Mucosa of descending colon (tissue), 3 donors: ENCODE measurements around the gene CERS6. TPM values are rescaled to one million over a fixed set of nuclear protein-coding genes. Genes with fewer than 3 reads are reported as not detected.

Source experiments
- ATAC-seq: fragments of 200-7000 bp; cut with Tn5 transposase; one replicate; pipeline ENCODE4 v1.9.1; 2020; ENCODE audit warnings: mild to moderate bottlenecking, moderate library complexity
- DNase-seq, 3 donors: peaks; one replicate each; pipeline ENCODE4 v3.0.0-alpha.2; 2020
- H3K36me3 ChIP-seq: fragments of 200-600 bp; one replicate; pipeline ENCODE4 v1.8.0; 2021; ENCODE audit warnings: low read depth, mild to moderate bottlenecking
- H3K4me1 ChIP-seq: fragments of 200-600 bp; one replicate; pipeline ENCODE4 v1.8.0; 2021; ENCODE audit warnings: low read depth, mild to moderate bottlenecking
- H3K4me3 ChIP-seq: fragments of 200-600 bp; one replicate; pipeline ENCODE4 v1.8.0; 2021; ENCODE audit warnings: mild to moderate bottlenecking
- H3K9me3 ChIP-seq: fragments of 200-600 bp; one replicate; pipeline ENCODE4 v1.8.0; 2021; ENCODE audit warnings: mild to moderate bottlenecking
- CTCF ChIP-seq: fragments of 200-600 bp; IDR thresholded peaks from one replicate; pipeline ENCODE4 v1.8.0; 2022; ENCODE audit warnings: antibody characterized with exemption, mild to moderate bottlenecking
- intact Hi-C, 2 donors: fragments of 100-400 bp; cut with DNase I in 1 of 2; cut with micrococcal nuclease in 1 of 2; formaldehyde crosslinking; loops; one replicate each; pipeline versions ENCODE4 v1.11.0 to v1.11.1; 2022; cut with DNase I, micrococcal nuclease
- total RNA-seq, 3 donors: library from RNA; stranded (reverse); fragmentation: NEBNext Ultra II Directional in 2 of 3; extraction: Animal tissue kit (Norgen Biotek cat#: 25700) in 2 of 3; gene quantifications; one replicate each; pipeline versions ENCODE4 v1.2.1 to v1.2.4, GENCODE V29; 2021 to 2023
- donor health status: DM: no; HTN: no; CAD: no; lungs with moderate emphysema.
- donor health status: DM: no; HTN: no; CAD: no.
- donor health status: DM: no; HTN: yes; CAD: no.

The CERS6 gene
- total RNA-seq, 3 donors from 2014 or later: 27.4 to 67.2 (median 65.0) TPM

- H3K36me3 ChIP-seq: no peaks in the 10 kb centered on the region
- H3K4me3 ChIP-seq: no peak overlapping the region
- no peak for ATAC-seq
- no peak for TF ChIP-seq CTCF
- intact Hi-C loops: loop anchor here in 1 of 2 donors (5.0 kb wide), 1 partner anchor 339 kb away; no protein-coding TSS in a partner anchor
- DNase-seq: no peak
- no peaks in the 10 kb centered on the region for H3K4me1 ChIP-seq
- no peaks in the 10 kb centered on the region for H3K9me3 ChIP-seq
Measured at GRCh38 chr2:168685600-168686451, 229.8 kb downstream of the CERS6 start.

GRCh38 chr2:168686452-168687191 lies 230.6 kb downstream of the CERS6 start:
- ATAC-seq: no peak
- intact Hi-C loops: loop anchor here in 1 of 2 donors (5.0 kb wide), 1 partner anchor 339 kb away; no protein-coding TSS in a partner anchor
- no peaks in the 10 kb centered on the region for H3K9me3 ChIP-seq
- no peak for DNase-seq
- no peaks in the 10 kb centered on the region for H3K36me3 ChIP-seq
- H3K4me1 ChIP-seq: no peaks in the 10 kb centered on the region
- H3K4me3 ChIP-seq: no peak overlapping the region
- no peak for TF ChIP-seq CTCF

- peak in 1 of 3 donors; percentile 65 for DNase-seq
- Histone ChIP-seq H3K4me3 (no peak overlapping the region), H3K36me3 (no peaks in the 10 kb centered on the region), H3K4me1 (no peaks in the 10 kb centered on the region), H3K9me3 (no peaks in the 10 kb centered on the region)
- TF ChIP-seq CTCF: no peak
- intact Hi-C loops: loop anchor here in 1 of 2 donors (5.0 kb wide), 1 partner anchor 340 kb away; no protein-coding TSS in a partner anchor
- peak; percentile 45 for ATAC-seq
Measured at GRCh38 chr2:168687314-168687713, 231.2 kb downstream of the CERS6 start.

GRCh38 chr2:168690381-168690885 lies 234.4 kb downstream of the CERS6 start:
- ATAC-seq: peak; percentile 48
- no peaks in the 10 kb centered on the region for H3K9me3 ChIP-seq
- no peak for TF ChIP-seq CTCF
- H3K36me3 ChIP-seq: no peaks in the 10 kb centered on the region
- no peak for DNase-seq
- intact Hi-C loops: no loop called here
- no peaks in the 10 kb centered on the region for H3K4me1 ChIP-seq
- no peak overlapping the region for H3K4me3 ChIP-seq

GRCh38 chr2:168691221-168691620 lies 235.1 kb downstream of the CERS6 start:
- DNase-seq (no peak), ATAC-seq (no peak)
- Histone ChIP-seq H3K4me1 (no peaks in the 10 kb centered on the region), H3K36me3 (no peaks in the 10 kb centered on the region), H3K4me3 (no peak overlapping the region), H3K9me3 (no peaks in the 10 kb centered on the region)
- intact Hi-C loops: no loop called here
- TF ChIP-seq CTCF: no peak
